Measurements from ENCODE around the gene DNAJA4. TPM values are rescaled to one million over a fixed set of nuclear protein-coding genes. Genes with fewer than 3 reads are reported as not detected.

Gene DNAJA4
- total and polyA plus RNA-seq, 3 experiments from 2014 or later, result 12.3 to 35.3 (median 32.6) TPM

DNA sequence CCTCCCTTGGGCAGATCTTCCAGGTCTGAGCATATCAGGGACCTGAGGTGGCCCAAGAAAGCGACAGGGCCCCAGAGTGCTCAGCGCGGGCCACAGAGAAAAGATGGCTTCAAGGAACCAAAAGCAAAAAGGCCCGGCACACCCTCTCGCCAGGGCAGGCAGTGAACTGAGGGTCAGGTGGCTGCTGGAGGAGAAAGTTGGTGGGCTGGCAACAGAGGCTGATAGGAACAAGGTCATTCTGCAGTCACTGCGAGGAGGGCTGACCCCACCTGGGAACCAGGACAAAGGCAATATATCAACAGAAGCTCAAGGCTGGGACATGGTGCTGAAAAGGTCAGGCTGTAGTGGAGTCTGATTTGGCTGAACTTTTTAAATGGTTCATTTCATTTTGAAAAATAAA lies 27.2 kb upstream of the DNAJA4 start:
- no peak overlapping the region for H3K27ac ChIP-seq (ENCODE audit: low read depth, low read length)
- H3K4me1 ChIP-seq (ENCODE audit: insufficient read depth, low read length), result no peaks in the 10 kb centered on the region
- H3K9me3 ChIP-seq (ENCODE audit: low read length), result no peaks in the 10 kb centered on the region
- Mint-ChIP-seq H3K4me1 (peaks cover 3 to 4% (median 3%) of the 10 kb centered on the region in 3 donors), H3K4me3 (no peak overlapping the region), H3K27ac (peak overlapping the region in 1 of 8 donors; percentile 55), H3K27me3 (peaks cover 4 to 17% of the 10 kb centered on the region in 2 donors), H3K36me3 (no peaks in the 10 kb centered on the region), H3K9me3 (no peaks in the 10 kb centered on the region)
- DNase-seq, result no peak
- POLR2A ChIA-PET, result interaction anchor here (0.6 kb wide), 1 partner anchor 10 kb away, joined by 5 read pairs; no protein-coding TSS in a partner anchor
- CTCF ChIA-PET, result interaction anchor here (1.0 to 1.1 kb wide), 3 partner anchors 43 to 125 kb away, joined by 3 to 5 read pairs (median 3); no protein-coding TSS in a partner anchor
- H3K27me3 ChIP-seq (ENCODE audit: insufficient read depth, low read length, poor library complexity, severe bottlenecking), result no peaks in the 10 kb centered on the region
- no peaks in the 10 kb centered on the region for H3K36me3 ChIP-seq (ENCODE audit: insufficient read depth, low read length)
- H3K4me3 ChIP-seq (ENCODE audit: low read length), result no peak overlapping the region

DNA sequence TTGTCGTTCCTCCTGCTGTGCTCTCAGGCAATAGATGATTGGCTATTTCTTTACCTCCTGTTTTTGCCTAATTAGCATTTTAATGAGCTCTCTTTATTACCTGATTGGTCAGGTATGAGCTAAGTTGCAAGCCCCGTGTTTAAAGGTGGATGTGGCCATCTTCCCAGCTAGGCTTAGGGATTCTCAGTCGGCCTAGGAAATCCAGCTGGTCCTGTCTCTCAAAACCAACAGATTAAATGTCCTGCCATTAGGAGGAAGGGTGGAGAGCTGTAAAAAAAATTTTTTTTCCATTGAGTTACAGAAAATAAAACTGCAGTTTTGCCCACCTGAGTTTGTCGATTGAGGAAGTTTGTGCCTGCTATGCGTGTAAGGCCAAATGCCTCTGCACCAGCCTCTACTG lies 24.6 kb upstream of the DNAJA4 start:
- ChIA-PET POLR2A (no interaction called here), CTCF (interaction anchor here (0.7 to 5.1 kb wide), 20 partner anchors 10 to 641 kb away, joined by 3 to 54 read pairs (median 4); partner anchors contain the start of gene IDH3A)
- no peak for DNase-seq
- Histone ChIP-seq H3K4me3 (ENCODE audit: low read length) (no peak overlapping the region), H3K27ac (ENCODE audit: low read depth, low read length) (no peak overlapping the region), H3K27me3 (ENCODE audit: insufficient read depth, low read length, poor library complexity, severe bottlenecking) (no peaks in the 10 kb centered on the region), H3K36me3 (ENCODE audit: insufficient read depth, low read length) (no peaks in the 10 kb centered on the region), H3K9me3 (ENCODE audit: low read length) (no peaks in the 10 kb centered on the region), H3K4me1 (ENCODE audit: insufficient read depth, low read length) (no peaks in the 10 kb centered on the region)
- Mint-ChIP-seq H3K27ac (no peak overlapping the region), H3K36me3 (no peaks in the 10 kb centered on the region), H3K4me1 (peaks cover 2 to 4% (median 3%) of the 10 kb centered on the region in 3 donors), H3K27me3 (peaks cover 4 to 5% of the 10 kb centered on the region in 2 donors), H3K9me3 (peaks cover 0 to under 1% (median 0%) of the 10 kb centered on the region in 5 donors), H3K4me3 (no peak overlapping the region)

DNA sequence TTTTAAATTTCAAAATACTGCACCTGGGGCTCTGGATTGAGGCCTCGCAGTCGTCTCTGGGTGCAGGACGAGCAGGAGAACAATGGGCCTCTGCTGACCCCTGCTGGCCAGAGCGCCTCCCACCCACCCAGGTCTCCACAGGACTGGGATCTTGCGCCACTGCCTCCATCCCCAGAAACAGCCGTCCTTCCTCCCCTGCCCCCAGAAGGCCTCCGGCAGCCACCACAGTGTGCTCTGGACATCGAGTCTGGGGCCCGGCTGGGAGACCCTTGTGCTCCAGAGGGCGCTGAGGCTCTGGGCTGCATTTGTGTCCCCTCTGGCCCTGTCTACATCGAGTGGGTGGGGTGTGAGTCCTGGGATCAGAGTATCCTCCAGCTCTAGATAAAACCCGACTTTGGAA lies 23.3 kb upstream of the DNAJA4 start:
- H3K27ac Mint-ChIP-seq, result peak overlapping the region in 1 of 8 donors; percentile 63
- peaks cover 2 to 4% (median 3%) of the 10 kb centered on the region in 3 donors for H3K4me1 Mint-ChIP-seq
- POLR2A ChIA-PET, result interaction anchor here (0.7 kb wide), 2 partner anchors 45 to 133 kb away, joined by 3 to 4 read pairs; no protein-coding TSS in a partner anchor
- DNase-seq, result peak; percentile 64 to 85 (median 71)
- Histone ChIP-seq H3K4me3 (ENCODE audit: low read length) (no peak overlapping the region), H3K4me1 (ENCODE audit: insufficient read depth, low read length) (no peaks in the 10 kb centered on the region), H3K36me3 (ENCODE audit: insufficient read depth, low read length) (no peaks in the 10 kb centered on the region), H3K27me3 (ENCODE audit: insufficient read depth, low read length, poor library complexity, severe bottlenecking) (no peaks in the 10 kb centered on the region), H3K27ac (ENCODE audit: low read depth, low read length) (no peak overlapping the region), H3K9me3 (ENCODE audit: low read length) (no peaks in the 10 kb centered on the region)
- peaks cover 0 to 2% (median 0%) of the 10 kb centered on the region in 5 donors for H3K9me3 Mint-ChIP-seq
- no peaks in the 10 kb centered on the region for H3K36me3 Mint-ChIP-seq
- CTCF ChIA-PET, result interaction anchor here (0.7 to 5.1 kb wide), 26 partner anchors 9 to 340 kb away, joined by 3 to 54 read pairs (median 4); partner anchors contain the start of genes CIB2 and SKIC8
- no peak overlapping the region for H3K4me3 Mint-ChIP-seq
- peaks cover 0 to 6% of the 10 kb centered on the region in 2 donors for H3K27me3 Mint-ChIP-seq

DNA sequence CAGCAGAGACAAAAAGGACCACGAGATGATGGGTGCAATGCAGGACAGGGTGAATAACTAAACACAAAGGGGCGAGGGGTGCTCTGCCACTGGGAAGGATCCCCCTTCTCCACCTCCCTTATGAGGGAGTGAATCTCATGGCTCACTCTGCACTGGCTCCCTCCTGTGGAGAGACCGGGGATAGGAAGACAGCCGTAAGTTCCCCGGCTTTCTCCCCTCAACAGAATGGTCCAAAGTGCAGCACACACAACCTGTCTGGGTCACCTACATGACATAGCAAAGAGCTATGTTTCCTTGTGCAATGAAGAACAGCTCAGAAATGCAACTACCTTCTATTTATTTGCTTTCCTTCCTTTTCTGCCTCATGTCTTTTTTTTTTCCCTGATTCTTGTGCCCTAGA lies 22.2 kb upstream of the DNAJA4 start:
- Mint-ChIP-seq H3K4me3 (no peak overlapping the region), H3K27me3 (peaks cover 0 to 6% of the 10 kb centered on the region in 2 donors), H3K27ac (no peak overlapping the region), H3K36me3 (no peaks in the 10 kb centered on the region), H3K4me1 (peaks cover 2 to 4% (median 3%) of the 10 kb centered on the region in 3 donors), H3K9me3 (peaks cover 0 to 2% (median 0%) of the 10 kb centered on the region in 5 donors)
- DNase-seq, result no peak
- POLR2A ChIA-PET, result no interaction called here
- Histone ChIP-seq H3K4me3 (ENCODE audit: low read length) (no peak overlapping the region), H3K4me1 (ENCODE audit: insufficient read depth, low read length) (no peaks in the 10 kb centered on the region), H3K36me3 (ENCODE audit: insufficient read depth, low read length) (no peaks in the 10 kb centered on the region), H3K27me3 (ENCODE audit: insufficient read depth, low read length, poor library complexity, severe bottlenecking) (no peaks in the 10 kb centered on the region), H3K27ac (ENCODE audit: low read depth, low read length) (no peak overlapping the region), H3K9me3 (ENCODE audit: low read length) (no peaks in the 10 kb centered on the region)
- CTCF ChIA-PET, result interaction anchor here (0.9 to 5.1 kb wide), 15 partner anchors 10 to 285 kb away, joined by 3 to 54 read pairs (median 3); partner anchors contain the start of genes CIB2 and DNAJA4

DNA sequence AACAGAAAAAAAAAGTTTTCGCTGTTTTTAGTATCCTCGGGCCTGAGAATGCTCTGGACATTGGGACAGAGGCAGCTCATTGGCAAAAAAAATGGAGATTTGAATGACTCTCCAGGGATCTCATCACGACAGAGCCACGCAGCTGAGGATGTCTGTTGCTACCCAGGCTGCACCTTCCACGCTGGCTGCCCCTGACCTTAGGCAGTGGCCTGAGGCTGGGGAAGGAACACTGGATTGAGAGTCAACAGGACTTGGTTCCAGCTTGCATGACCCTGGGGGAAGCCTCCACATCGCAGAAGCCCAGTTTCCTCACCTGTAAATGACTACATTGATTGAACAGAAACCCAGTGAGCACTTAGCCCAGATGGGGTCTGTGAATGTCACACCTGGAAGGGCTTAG lies 21.3 kb upstream of the DNAJA4 start:
- no peaks in the 10 kb centered on the region for H3K27me3 ChIP-seq (ENCODE audit: insufficient read depth, low read length, poor library complexity, severe bottlenecking)
- Mint-ChIP-seq H3K36me3 (no peaks in the 10 kb centered on the region), H3K27ac (no peak overlapping the region), H3K27me3 (peaks cover 0 to 4% of the 10 kb centered on the region in 2 donors), H3K4me1 (peaks cover 2 to 4% (median 3%) of the 10 kb centered on the region in 3 donors), H3K4me3 (no peak overlapping the region), H3K9me3 (peaks cover 0 to 2% (median 0%) of the 10 kb centered on the region in 5 donors)
- no peak overlapping the region for H3K4me3 ChIP-seq (ENCODE audit: low read length)
- H3K4me1 ChIP-seq (ENCODE audit: insufficient read depth, low read length), result no peaks in the 10 kb centered on the region
- H3K36me3 ChIP-seq (ENCODE audit: insufficient read depth, low read length), result no peaks in the 10 kb centered on the region
- H3K27ac ChIP-seq (ENCODE audit: low read depth, low read length), result no peak overlapping the region
- CTCF ChIA-PET, result interaction anchor here (1.0 to 5.1 kb wide), 7 partner anchors 18 to 286 kb away, joined by 3 to 54 read pairs (median 3); partner anchors contain the start of gene CIB2
- no peak for DNase-seq
- no peaks in the 10 kb centered on the region for H3K9me3 ChIP-seq (ENCODE audit: low read length)
- POLR2A ChIA-PET, result no interaction called here

DNA sequence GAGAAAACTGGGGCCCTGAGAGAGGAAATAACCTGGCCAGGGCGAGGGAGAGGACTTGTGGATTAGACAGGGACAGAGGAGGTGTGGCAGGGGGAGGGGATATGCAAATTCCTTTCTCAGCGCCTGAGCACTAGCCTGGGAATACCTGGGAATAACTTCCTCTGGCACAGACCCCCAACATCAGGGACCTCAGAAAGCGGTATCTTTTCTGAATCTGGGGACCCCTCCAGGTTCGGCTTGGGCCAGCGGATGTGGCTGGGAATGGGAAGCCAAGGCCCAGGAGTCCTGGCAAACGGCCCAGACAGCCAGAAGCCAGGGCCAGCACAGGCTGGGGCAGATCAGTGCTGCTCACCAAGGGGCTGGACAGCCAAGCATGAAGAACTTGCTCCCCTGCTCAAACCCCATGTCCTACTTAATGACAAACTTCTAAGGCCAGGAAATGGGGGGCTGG lies 20.8 kb upstream of the DNAJA4 start:
- Histone ChIP-seq H3K4me3 (ENCODE audit: low read length) (no peak overlapping the region), H3K4me1 (ENCODE audit: insufficient read depth, low read length) (no peaks in the 10 kb centered on the region), H3K27me3 (ENCODE audit: insufficient read depth, low read length, poor library complexity, severe bottlenecking) (no peaks in the 10 kb centered on the region), H3K27ac (ENCODE audit: low read depth, low read length) (no peak overlapping the region), H3K9me3 (ENCODE audit: low read length) (no peaks in the 10 kb centered on the region), H3K36me3 (ENCODE audit: insufficient read depth, low read length) (no peaks in the 10 kb centered on the region)
- no peak overlapping the region for H3K4me3 Mint-ChIP-seq
- POLR2A ChIA-PET, result no interaction called here
- DNase-seq, result no peak
- no peak overlapping the region for H3K27ac Mint-ChIP-seq
- peaks cover 0 to 4% of the 10 kb centered on the region in 2 donors for H3K27me3 Mint-ChIP-seq
- H3K4me1 Mint-ChIP-seq, result peaks cover 2 to 4% (median 3%) of the 10 kb centered on the region in 3 donors
- H3K36me3 Mint-ChIP-seq, result no peaks in the 10 kb centered on the region
- H3K9me3 Mint-ChIP-seq, result peaks cover 0 to 2% (median 0%) of the 10 kb centered on the region in 5 donors
- CTCF ChIA-PET, result interaction anchor here (1.5 kb wide), 1 partner anchor 284 kb away, joined by 9 read pairs; no protein-coding TSS in a partner anchor

DNA sequence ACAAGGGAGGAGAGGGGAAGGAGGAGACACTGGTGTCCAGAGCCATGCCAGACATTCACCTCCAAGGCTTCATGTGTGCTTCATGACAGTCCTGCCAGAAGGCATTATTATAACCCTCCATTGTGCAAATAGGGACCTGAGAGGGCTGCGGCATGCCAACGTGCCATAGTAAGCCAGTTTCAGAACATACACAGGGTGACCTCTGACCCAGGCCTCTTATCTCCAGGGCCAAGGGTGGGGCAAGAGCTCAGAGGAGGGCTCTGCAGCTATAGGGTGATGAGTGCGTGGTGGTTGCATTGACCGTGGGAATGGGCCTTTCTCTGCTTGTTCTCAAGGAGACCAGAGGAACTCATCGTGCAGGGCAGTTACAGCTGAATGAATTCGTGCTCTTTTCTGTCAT lies 20.3 kb upstream of the DNAJA4 start:
- H3K4me1 ChIP-seq (ENCODE audit: insufficient read depth, low read length), result no peaks in the 10 kb centered on the region
- H3K27ac ChIP-seq (ENCODE audit: low read depth, low read length), result no peak overlapping the region
- H3K36me3 ChIP-seq (ENCODE audit: insufficient read depth, low read length), result no peaks in the 10 kb centered on the region
- Mint-ChIP-seq H3K36me3 (no peaks in the 10 kb centered on the region), H3K27ac (peak overlapping the region in 1 of 8 donors; percentile 72), H3K27me3 (peaks cover 0 to 4% of the 10 kb centered on the region in 2 donors), H3K9me3 (peaks cover 0 to 2% (median 0%) of the 10 kb centered on the region in 5 donors), H3K4me3 (no peak overlapping the region), H3K4me1 (peaks cover 2 to 4% (median 3%) of the 10 kb centered on the region in 3 donors)
- no peak for DNase-seq
- ChIA-PET CTCF (interaction anchor here (1.0 to 1.5 kb wide), 2 partner anchors 136 to 285 kb away, joined by 3 read pairs; no protein-coding TSS in a partner anchor), POLR2A (no interaction called here)
- H3K9me3 ChIP-seq (ENCODE audit: low read length), result no peaks in the 10 kb centered on the region
- no peaks in the 10 kb centered on the region for H3K27me3 ChIP-seq (ENCODE audit: insufficient read depth, low read length, poor library complexity, severe bottlenecking)
- H3K4me3 ChIP-seq (ENCODE audit: low read length), result no peak overlapping the region

DNA sequence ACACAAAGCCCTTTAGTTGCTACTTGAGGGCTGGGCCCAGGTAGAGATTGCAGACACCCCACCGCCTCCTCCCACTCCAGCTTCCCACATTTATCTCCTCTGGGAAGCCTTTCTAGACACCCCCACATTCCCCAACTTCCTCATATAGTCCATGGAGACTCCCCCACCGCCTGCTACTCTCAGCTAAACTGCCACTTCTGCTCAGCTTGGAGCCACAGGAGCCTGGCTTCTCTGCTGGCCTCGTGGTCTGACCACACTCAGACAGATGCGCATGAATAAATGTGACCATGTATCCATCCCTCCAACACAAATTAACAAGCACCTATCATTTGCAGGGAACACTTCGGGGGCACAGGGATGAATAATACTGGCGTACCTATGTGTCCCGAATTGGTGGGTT lies 19.5 kb upstream of the DNAJA4 start:
- Mint-ChIP-seq H3K36me3 (no peaks in the 10 kb centered on the region), H3K4me3 (no peak overlapping the region), H3K27ac (no peak overlapping the region), H3K9me3 (peaks cover 0 to 2% (median 0%) of the 10 kb centered on the region in 5 donors), H3K27me3 (peaks cover 0 to 4% of the 10 kb centered on the region in 2 donors), H3K4me1 (peaks cover 2 to 4% (median 3%) of the 10 kb centered on the region in 3 donors)
- H3K36me3 ChIP-seq (ENCODE audit: insufficient read depth, low read length), result no peaks in the 10 kb centered on the region
- CTCF ChIA-PET, result interaction anchor here (1.0 to 1.5 kb wide), 3 partner anchors 41 to 285 kb away, joined by 3 read pairs; no protein-coding TSS in a partner anchor
- no peak overlapping the region for H3K27ac ChIP-seq (ENCODE audit: low read depth, low read length)
- POLR2A ChIA-PET, result no interaction called here
- H3K9me3 ChIP-seq (ENCODE audit: low read length), result no peaks in the 10 kb centered on the region
- H3K27me3 ChIP-seq (ENCODE audit: insufficient read depth, low read length, poor library complexity, severe bottlenecking), result no peaks in the 10 kb centered on the region
- no peak overlapping the region for H3K4me3 ChIP-seq (ENCODE audit: low read length)
- H3K4me1 ChIP-seq (ENCODE audit: insufficient read depth, low read length), result no peaks in the 10 kb centered on the region
- DNase-seq, result no peak

All from CD8-positive, alpha-beta memory T cell (primary cell).